Prostate gland (tissue), 2 donors: Measurements from ENCODE around the gene LAMA4. TPM values are rescaled to one million over a fixed set of nuclear protein-coding genes. Genes with fewer than 3 reads are reported as not detected.
A peak's percentile ranks its signal among the peaks of the same experiment; 100 is the strongest.

Experiments
- DNase-seq: peaks from one replicate; pipeline ENCODE4 v3.0.0-alpha.2; 2019; ENCODE audit warnings: low spot score
- H3K27ac ChIP-seq, 2 donors: fragments of 200-600 bp; sonication (generic); 2 replicates each; pipeline ENCODE4 v1.5.1; 2017 to 2019
- H3K27me3 ChIP-seq: fragments of 200-600 bp; sonication (generic); replicated peaks from 2 replicates; pipeline ENCODE4 v1.5.1; 2019; ENCODE audit not compliant: insufficient read depth
- H3K36me3 ChIP-seq, 2 donors: fragments of 200-600 bp; sonication (generic); 1 replicate in 1 of 2; 2 replicates in 1 of 2; pipeline versions ENCODE4 v1.5.1 to v1.8.1; 2017 to 2019
- H3K4me1 ChIP-seq: fragments of 200-600 bp; sonication (generic); replicated peaks from 2 replicates; pipeline ENCODE4 v1.5.1; 2019
- H3K4me3 ChIP-seq, 2 donors: fragments of 200-600 bp; sonication (generic); 2 replicates each; pipeline ENCODE4 v1.5.1; 2017 to 2019
- H3K9me3 ChIP-seq: fragments of 200-600 bp; sonication (generic); 2 replicates; pipeline ENCODE4 v1.5.1; 2017
- CTCF ChIP-seq, 4 experiments: fragments of 200-600 bp in 2 of 4; fragments of 450-650 bp in 2 of 4; sonication (generic) in 2 of 4; IDR thresholded peaks; 1 replicate in 3 of 4; 2 replicates in 1 of 4; pipeline ENCODE4 v1.5.1; 2016 to 2019; ENCODE audit warnings: antibody characterized with exemption in 4 of 4, mild to moderate bottlenecking in 2 of 4, moderate library complexity in 2 of 4
- POLR2A ChIP-seq: fragments of 450-650 bp; IDR thresholded peaks from one replicate; pipeline ENCODE4 v1.6.1; 2016; ENCODE audit warnings: antibody characterized with exemption, mild to moderate bottlenecking
- POLR2AphosphoS5 ChIP-seq: sonication (generic); formaldehyde crosslinking; IDR thresholded peaks from one replicate; pipeline ENCODE4 v1.6.1; 2017; ENCODE audit warnings: antibody characterized with exemption
- WGBS: methylation state at CpG from one replicate; pipeline ENCODE4 v1.1.5; 2018; 5-methylcytosine and 5-hydroxymethylcytosine counted together
- intact Hi-C: fragments of 100-400 bp; cut with DNase I; formaldehyde crosslinking; loops from one replicate; pipeline ENCODE4 v1.14.2; 2022
- total RNA-seq, 2 donors: library from RNA; depleted of rRNA; stranded (reverse); fragments of >200 nt; gene quantifications; one replicate each; pipeline ENCODE4 v1.1.0, GENCODE V29; 2016

LAMA4 gene
- total RNA-seq, 2 donors from 2014 or later: 9.6 to 48.3 TPM

GRCh38 chr6:112243861-112244827, 10.2 kb downstream of the LAMA4 start:
- H3K4me3 ChIP-seq: no peak overlapping the region
- DNase-seq: no peak
- no peaks in the 10 kb centered on the region for H3K27me3 ChIP-seq
- H3K27ac ChIP-seq: peak overlapping the region in 1 of 2 donors; percentile 19
- intact Hi-C loops: no loop called here
- H3K4me1 ChIP-seq: no peaks in the 10 kb centered on the region
- H3K36me3 ChIP-seq: no peaks in the 10 kb centered on the region
- no peak for TF ChIP-seq CTCF (IDR thresholded peaks at IDR 0.05)
- no peak for TF ChIP-seq POLR2A
- no peak for TF ChIP-seq POLR2AphosphoS5
- WGBS: 52% methylated on average over 11 of the region's 11 CpGs
- H3K9me3 ChIP-seq: no peaks in the 10 kb centered on the region

GRCh38 chr6:112241820-112242429, 12.4 kb downstream of the LAMA4 start:
- no peaks in the 10 kb centered on the region for H3K27me3 ChIP-seq
- H3K36me3 ChIP-seq: no peaks in the 10 kb centered on the region
- H3K27ac ChIP-seq: no peak overlapping the region
- no peak for DNase-seq
- no peaks in the 10 kb centered on the region for H3K9me3 ChIP-seq
- no peaks in the 10 kb centered on the region for H3K4me1 ChIP-seq
- TF ChIP-seq POLR2A: no peak
- TF ChIP-seq CTCF (IDR thresholded peaks at IDR 0.05): no peak
- no peak for TF ChIP-seq POLR2AphosphoS5
- intact Hi-C loops: no loop called here
- H3K4me3 ChIP-seq: no peak overlapping the region

GRCh38 chr6:112237595-112237994, 16.8 kb downstream of the LAMA4 start:
- intact Hi-C loops: loop anchor here (10.0 kb wide), 1 partner anchor 67 kb away; no protein-coding TSS in a partner anchor
- no peaks in the 10 kb centered on the region for H3K4me1 ChIP-seq
- TF ChIP-seq POLR2A (no peak), CTCF (IDR thresholded peaks at IDR 0.05) (no peak), POLR2AphosphoS5 (no peak)
- H3K36me3 ChIP-seq: no peaks in the 10 kb centered on the region
- DNase-seq: no peak
- WGBS: 47% methylated on average over 3 of the region's 3 CpGs
- H3K4me3 ChIP-seq: no peak overlapping the region
- H3K27me3 ChIP-seq: no peaks in the 10 kb centered on the region
- H3K9me3 ChIP-seq: no peaks in the 10 kb centered on the region
- peak overlapping the region in 1 of 2 donors; percentile 6 for H3K27ac ChIP-seq

- TF ChIP-seq CTCF (IDR thresholded peaks at IDR 0.05) (no peak), POLR2A (no peak), POLR2AphosphoS5 (no peak)
- no peak for DNase-seq
- no peaks in the 10 kb centered on the region for H3K9me3 ChIP-seq
- no peaks in the 10 kb centered on the region for H3K36me3 ChIP-seq
- no peaks in the 10 kb centered on the region for H3K27me3 ChIP-seq
- H3K27ac ChIP-seq: no peak overlapping the region
- H3K4me3 ChIP-seq: no peak overlapping the region
- intact Hi-C loops: loop anchor here (10.0 kb wide), 1 partner anchor 68 kb away; no protein-coding TSS in a partner anchor
- no peaks in the 10 kb centered on the region for H3K4me1 ChIP-seq
- 70% methylated on average over 4 of the region's 4 CpGs for WGBS
These were observed 17.3 kb downstream of the LAMA4 start for GRCh38 chr6:112237066-112237465.
